SK-N-MC (cell line): ENCODE results near the gene TBX1.

Experiments used
- DNase-seq: peaks from one replicate; pipeline ENCODE4 v3.0.0-alpha.2; 2011; ENCODE audit warnings: low read depth, low spot score
- H3K27ac ChIP-seq: fragments of 200-600 bp; sonication (generic); 2 replicates; pipeline ENCODE4 v1.5.1; 2016; ENCODE audit warnings: mixed run types
- H3K36me3 ChIP-seq: fragments of 200-600 bp; sonication (generic); 2 replicates; pipeline ENCODE4 v1.6.1; 2017; ENCODE audit warnings: antibody characterized with exemption, low read length, mixed read lengths; ENCODE audit not compliant: insufficient read depth
- H3K4me3 ChIP-seq: fragments of 200-600 bp; sonication (generic); 2 replicates; pipeline ENCODE4 v1.5.1; 2016
- H3K9ac ChIP-seq: fragments of 200-600 bp; sonication (generic); 2 replicates; pipeline ENCODE4 v1.8.0; 2017; ENCODE audit warnings: mixed run types, mixed read lengths; ENCODE audit not compliant: insufficient read length
- H3K9me3 ChIP-seq: fragments of 200-600 bp; sonication (generic); 2 replicates; pipeline ENCODE4 v1.6.1; 2017; ENCODE audit warnings: low read depth, mild to moderate bottlenecking, antibody characterized with exemption, low read length, moderate library complexity, mixed read lengths
- EZH2 ChIP-seq: fragments of 200-600 bp; sonication (generic); IDR thresholded peaks from one replicate; pipeline ENCODE4 v1.6.1; 2017; ENCODE audit warnings: antibody characterized with exemption
- FOXP2 ChIP-seq: optimal IDR thresholded peaks from 2 replicates; pipeline ENCODE3; 2011; ENCODE audit warnings: mild to moderate bottlenecking, moderate library complexity; ENCODE audit not compliant: insufficient read depth; ENCODE audit errors: extremely low read length, control extremely low read depth
- POLR2AphosphoS5 ChIP-seq: IDR thresholded peaks from 2 replicates; pipeline ENCODE4 v1.6.1; 2012; ENCODE audit warnings: mild to moderate bottlenecking, low read depth, low read length, borderline replicate concordance

The TBX1 gene

GRCh38 chr22:19760058-19760950 lies at the start of gene TBX1:
Gene TBX1, plus strand, starts transcription at chr22:19760778. Its CDS starts 66 bp downstream, at chr22:19760844.
- TF ChIP-seq EZH2, result no peak
- no peak for TF ChIP-seq FOXP2
- H3K27ac ChIP-seq, result peak within 1 kb of the TSS; percentile 89
- no peaks in the 10 kb centered on the region for H3K9me3 ChIP-seq
- H3K4me3 ChIP-seq, result peak within 1 kb of the TSS; percentile 86
- DNase-seq, result no peak
- peak within 1 kb of the TSS; percentile 89 for H3K9ac ChIP-seq
- H3K36me3 ChIP-seq, result peaks cover 18% of the 10 kb centered on the region; the same call in 1 of the 2 replicates

GRCh38 chr22:19713245-19713644 lies 47.3 kb upstream of the TBX1 start:
- Histone ChIP-seq H3K27ac (no peak overlapping the region), H3K36me3 (no peaks in the 10 kb centered on the region), H3K9me3 (no peaks in the 10 kb centered on the region), H3K9ac (no peak overlapping the region), H3K4me3 (no peak overlapping the region)
- DNase-seq, result no peak
- TF ChIP-seq FOXP2 (no peak), POLR2AphosphoS5 (no peak), EZH2 (no peak)

DNA sequence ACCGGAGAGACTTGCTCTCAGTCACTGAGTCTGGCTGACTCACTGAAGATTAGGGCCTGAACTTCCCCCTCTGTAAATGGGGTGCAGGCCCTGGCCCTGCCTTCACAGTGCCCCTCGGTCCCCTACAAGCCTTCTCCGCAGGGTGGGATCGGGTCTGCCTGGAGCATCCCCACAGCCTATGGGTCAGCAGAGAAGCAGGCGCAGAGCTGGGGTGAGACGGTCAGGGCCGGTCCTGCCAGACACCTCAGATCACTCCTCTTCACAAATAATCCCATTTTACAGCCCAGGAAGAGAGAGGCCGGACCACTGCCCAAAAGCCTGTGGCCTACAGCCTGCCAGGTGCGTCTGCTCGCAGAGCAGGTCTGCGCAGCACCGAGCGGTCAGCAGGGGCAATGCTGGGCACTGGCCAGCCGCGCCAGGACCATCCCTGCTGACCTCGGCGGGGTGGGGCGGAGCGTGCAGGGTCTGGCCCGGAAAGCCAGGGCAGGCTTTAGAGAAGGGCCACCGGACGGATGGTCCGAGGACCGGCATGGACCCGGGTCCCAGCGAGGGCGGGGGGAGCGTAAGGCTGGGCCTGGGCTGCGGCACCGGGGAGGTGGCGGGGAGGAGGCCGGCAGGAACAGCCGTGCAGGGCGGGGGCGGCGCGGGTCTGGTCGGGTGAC lies 46.8 kb upstream of the TBX1 start:
- no peak for TF ChIP-seq POLR2AphosphoS5
- TF ChIP-seq FOXP2, result no peak
- no peak for TF ChIP-seq EZH2
- no peak overlapping the region for H3K9ac ChIP-seq
- DNase-seq, result no peak
- H3K27ac ChIP-seq, result no peak overlapping the region
- H3K9me3 ChIP-seq, result no peaks in the 10 kb centered on the region
- H3K4me3 ChIP-seq, result no peak overlapping the region
- no peaks in the 10 kb centered on the region for H3K36me3 ChIP-seq

GRCh38 chr22:19714312-19715187 lies 46.0 kb upstream of the TBX1 start, which contains the start of gene SEPTIN5:
Gene SEPTIN5, plus strand, starts transcription at chr22:19714503. Its CDS starts 86 bp downstream, at chr22:19714589.
- TF ChIP-seq EZH2 (no peak), FOXP2 (no peak), POLR2AphosphoS5 (no peak)
- peak within 1 kb of the TSS; percentile 77 for H3K9ac ChIP-seq
- H3K27ac ChIP-seq, result no peak within 1 kb of the TSS
- DNase-seq, result no peak
- peak within 1 kb of the TSS; percentile 91 for H3K4me3 ChIP-seq
- no peaks in the 10 kb centered on the region for H3K9me3 ChIP-seq
- H3K36me3 ChIP-seq, result peaks cover 2% of the 10 kb centered on the region; the same call in 1 of the 2 replicates

GRCh38 chr22:19715188-19715930 lies 45.2 kb upstream of the TBX1 start:
- H3K9ac ChIP-seq, result peak overlapping the region; percentile 77
- no peak for TF ChIP-seq FOXP2
- no peak for TF ChIP-seq EZH2
- no peak for TF ChIP-seq POLR2AphosphoS5
- H3K9me3 ChIP-seq, result no peaks in the 10 kb centered on the region
- DNase-seq, result no peak
- H3K36me3 ChIP-seq, result peaks cover 10% of the 10 kb centered on the region; the same call in 1 of the 2 replicates
- H3K27ac ChIP-seq, result no peak overlapping the region
- H3K4me3 ChIP-seq, result peak overlapping the region; percentile 91

- Histone ChIP-seq H3K4me3 (peak overlapping the region; percentile 91), H3K36me3 (peaks cover 19% of the 10 kb centered on the region), H3K27ac (0 out of 2 replicates have a peak overlapping the region, but pooled peaks have one; percentile 21), H3K9ac (no peak overlapping the region), H3K9me3 (no peaks in the 10 kb centered on the region)
- DNase-seq, result no peak
- no peak for TF ChIP-seq EZH2
- TF ChIP-seq FOXP2, result no peak
- no peak for TF ChIP-seq POLR2AphosphoS5
Observed at GRCh38 chr22:19716041-19716828, 44.3 kb upstream of the TBX1 start.

- Histone ChIP-seq H3K36me3 (peaks cover 23% of the 10 kb centered on the region), H3K9ac (no peak overlapping the region), H3K4me3 (no peak overlapping the region), H3K27ac (no peak overlapping the region), H3K9me3 (no peaks in the 10 kb centered on the region)
- TF ChIP-seq FOXP2 (no peak), POLR2AphosphoS5 (no peak), EZH2 (no peak)
- no peak for DNase-seq
Observed at GRCh38 chr22:19716829-19717105, 43.8 kb upstream of the TBX1 start.
